ENCODE results near the gene AAK1. TPM values are rescaled to one million over a fixed set of nuclear protein-coding genes. Genes with fewer than 3 reads are reported as not detected.

AAK1 gene
- polyA plus RNA-seq, 1 of the 3 experiments (the other 2 are of a cell fraction), result 13.4 TPM

GRCh38 chr2:69583321-69583833 lies 60.2 kb downstream of the AAK1 start:
- 98% methylated on average over 3 of the region's 3 CpGs for WGBS (ENCODE audit: low lambda C conversion rate)
- no peaks in the 10 kb centered on the region for H3K9me3 ChIP-seq
- no peak overlapping the region for H2AFZ ChIP-seq (ENCODE audit: low read depth)
- H3K9ac ChIP-seq, result no peak overlapping the region
- TF ChIP-seq NFIC (IDR thresholded peaks at IDR 0.05; ENCODE audit: borderline replicate concordance), result no peak
- TF ChIP-seq MEF2A (IDR thresholded peaks at IDR 0.05; ENCODE audit: borderline replicate concordance, low read depth), result no peak
- no peak for TF ChIP-seq TEAD4 (IDR thresholded peaks at IDR 0.05; ENCODE audit: borderline replicate concordance, insufficient read depth)
- TF ChIP-seq CHD2 (IDR thresholded peaks at IDR 0.05; ENCODE audit: low read length, partially characterized antibody), result no peak
- TF ChIP-seq TAF1 (IDR thresholded peaks at IDR 0.05; ENCODE audit: borderline replicate concordance, low read depth, low read length), result no peak
- no peak for TF ChIP-seq RFX5 (IDR thresholded peaks at IDR 0.05; ENCODE audit: low read length)
- no peak for TF ChIP-seq EZH2phosphoT487 (IDR thresholded peaks at IDR 0.05; ENCODE audit: borderline replicate concordance, low read depth)
- no peak for TF ChIP-seq USF1 (IDR thresholded peaks at IDR 0.05; ENCODE audit: borderline replicate concordance, low read depth)
- no peak for TF ChIP-seq IRF3 (IDR thresholded peaks at IDR 0.05; ENCODE audit: low read depth, low read length)
- no peak for TF ChIP-seq YY1 (IDR thresholded peaks at IDR 0.05; ENCODE audit: low read depth)
- TF ChIP-seq EP300 (IDR thresholded peaks at IDR 0.05; ENCODE audit: borderline replicate concordance in 1 of 2, low read depth in 1 of 2, low read length in 1 of 2), result no peak
- peaks cover 59% of the 10 kb centered on the region for H4K20me1 ChIP-seq (ENCODE audit: insufficient read depth)
- no peak for DNase-seq
- H3K27ac ChIP-seq (ENCODE audit: low read depth in 2 of 2, low read length in 1 of 2), result 0 out of 4 replicates have a peak overlapping the region, but pooled peaks of 1 of the 2 experiments have one; percentile 35
- peaks cover 21% of the 10 kb centered on the region for H3F3A ChIP-seq (replicated peaks; ENCODE audit: insufficient read depth)
- peak overlapping the region; percentile 23; the same call in 1 of the 2 replicates for H3K4me2 ChIP-seq
- CTCF ChIA-PET, result interaction anchor here (1.0 to 1.3 kb wide), 3 partner anchors 17 to 60 kb away, joined by 3 to 7 read pairs (median 6); partner anchors contain the start of gene AAK1
- no peak overlapping the region for H3K4me3 ChIP-seq (ENCODE audit: low read depth in 2 of 2, low read length in 1 of 2)
- H3K79me2 ChIP-seq (ENCODE audit: insufficient read depth), result peaks cover 92% of the 10 kb centered on the region
- peaks cover 6 to 28% of the 10 kb centered on the region in 2 experiments; a peak in 2 of 4 replicates for H3K4me1 ChIP-seq (ENCODE audit: control insufficient read depth in 1 of 2, insufficient read depth in 2 of 2, low read depth in 1 of 2, low read length in 1 of 2)
- no peaks in the 10 kb centered on the region for H3K9me2 ChIP-seq
- no peaks in the 10 kb centered on the region for H3K36me3 ChIP-seq (replicated peaks in 1 of 2; ENCODE audit: control insufficient read depth in 1 of 2, insufficient read depth in 2 of 2, low read length in 1 of 2)
- no peaks in the 10 kb centered on the region for H3K27me3 ChIP-seq (ENCODE audit: insufficient read depth)
- POLR2A ChIA-PET, result interaction anchor here (0.5 kb wide), 1 partner anchor 101 kb away, joined by 5 read pairs; no protein-coding TSS in a partner anchor

- H3F3A ChIP-seq (replicated peaks; ENCODE audit: insufficient read depth), result peaks cover 21% of the 10 kb centered on the region
- WGBS (ENCODE audit: low lambda C conversion rate), result 73% methylated on average over 3 of the region's 3 CpGs
- no peaks in the 10 kb centered on the region for H3K9me3 ChIP-seq
- CTCF ChIA-PET, result interaction anchor here (0.5 to 1.3 kb wide), 4 partner anchors 17 to 58 kb away, joined by 3 to 8 read pairs (median 6); no protein-coding TSS in a partner anchor
- DNase-seq, result no peak
- no peak overlapping the region for H3K9ac ChIP-seq
- no peaks in the 10 kb centered on the region for H3K27me3 ChIP-seq (ENCODE audit: insufficient read depth)
- no peaks in the 10 kb centered on the region for H3K9me2 ChIP-seq
- POLR2A ChIA-PET, result interaction anchor here (0.5 kb wide), 1 partner anchor 102 kb away, joined by 5 read pairs; no protein-coding TSS in a partner anchor
- H3K79me2 ChIP-seq (ENCODE audit: insufficient read depth), result peaks cover 89% of the 10 kb centered on the region
- no peak overlapping the region for H2AFZ ChIP-seq (ENCODE audit: low read depth)
- peaks cover 52% of the 10 kb centered on the region for H4K20me1 ChIP-seq (ENCODE audit: insufficient read depth)
- peaks cover 9 to 28% of the 10 kb centered on the region in 2 experiments; a peak in 2 of 4 replicates for H3K4me1 ChIP-seq (ENCODE audit: control insufficient read depth in 1 of 2, insufficient read depth in 2 of 2, low read depth in 1 of 2, low read length in 1 of 2)
- H3K27ac ChIP-seq (ENCODE audit: low read depth in 2 of 2, low read length in 1 of 2), result peak overlapping the region in 1 of 2 experiments; percentile 35; a peak in 1 of 4 replicates
- TF ChIP-seq TAF1 (IDR thresholded peaks at IDR 0.05; ENCODE audit: borderline replicate concordance, low read depth, low read length) (no peak), CHD2 (IDR thresholded peaks at IDR 0.05; ENCODE audit: low read length, partially characterized antibody) (no peak), FOSL2 (IDR thresholded peaks at IDR 0.05; ENCODE audit: borderline replicate concordance, low read depth) (no peak), GABPA (IDR thresholded peaks at IDR 0.05; ENCODE audit: low read depth) (no peak), EZH2phosphoT487 (IDR thresholded peaks at IDR 0.05; ENCODE audit: borderline replicate concordance, low read depth) (no peak), RCOR1 (IDR thresholded peaks at IDR 0.05; ENCODE audit: low read length) (no peak), NFIC (IDR thresholded peaks at IDR 0.05; ENCODE audit: borderline replicate concordance) (no peak)
- no peak overlapping the region for H3K4me3 ChIP-seq (ENCODE audit: low read depth in 2 of 2, low read length in 1 of 2)
- H3K4me2 ChIP-seq, result peak overlapping the region; percentile 23; the same call in 1 of the 2 replicates
- H3K36me3 ChIP-seq (replicated peaks in 1 of 2; ENCODE audit: control insufficient read depth in 1 of 2, insufficient read depth in 2 of 2, low read length in 1 of 2), result no peaks in the 10 kb centered on the region
Measured at GRCh38 chr2:69582582-69583176, 60.9 kb downstream of the AAK1 start.
